A549 (cell line): ENCODE measurements around the gene PXK. TPM values are rescaled to one million over a fixed set of nuclear protein-coding genes. Genes with fewer than 3 reads are reported as not detected.

Source experiments
- ATAC-seq, 2 experiments: fragments of 200-7000 bp in 1 of 2; fragments of >200 bp in 1 of 2; cut with Nextera tagmentation in 1 of 2; cut with Tn5 transposase in 1 of 2; 3 replicates each; pipeline versions ENCODE4 v1.8.0 to v1.9.1; 2018 to 2020; ENCODE audit warnings: mild to moderate bottlenecking in 1 of 2, moderate library complexity in 1 of 2
- CTCF ChIA-PET: fragments of 300-600 bp; sonication (Branson Sonifier 250); formaldehyde crosslinking; extraction: SDS; loops from one replicate; lab custom pipeline; 2021; ENCODE audit warnings: antibody characterized with exemption, inconsistent platforms; lab: Yijun Ruan, JAX
- POLR2A ChIA-PET: fragments of 350-600 bp; formaldehyde crosslinking; extraction: SDS; loops from one replicate; lab custom pipeline; 2021; ENCODE audit warnings: antibody characterized with exemption, inconsistent platforms; lab: Yijun Ruan, JAX
- DNase-seq, 2 experiments: peaks; one replicate each; pipeline versions ENCODE4 v3.0.0 to v3.0.0-alpha.2; 2011 to 2016; ENCODE audit warnings: low read depth in 1 of 2, low spot score in 1 of 2
- FAIRE-seq: peaks from 2 replicates; lab custom pipeline; 2011; peaks lifted over from hg19 to GRCh38; lab: Jason Lieb, UNC
- H3K27ac ChIP-seq, 2 experiments: fragments of >200 bp; sonication (Bioruptor Twin); formaldehyde crosslinking; 3 replicates each; pipeline ENCODE4 v1.5.1; 2016 to 2017
- H3K4me1 ChIP-seq: fragments of >200 bp; sonication (Bioruptor Twin); formaldehyde crosslinking; 3 replicates; pipeline ENCODE4 v1.6.1; 2016
- H3K4me2 ChIP-seq: fragments of >200 bp; sonication (Bioruptor Twin); formaldehyde crosslinking; 3 replicates; pipeline ENCODE4 v1.6.1; 2016
- H3K4me3 ChIP-seq: fragments of >200 bp; sonication (Bioruptor Twin); formaldehyde crosslinking; 3 replicates; pipeline ENCODE4 v1.5.1; 2016
- H3K9me3 ChIP-seq: fragments of >200 bp; sonication (Bioruptor Twin); formaldehyde crosslinking; 3 replicates; pipeline ENCODE4 v1.6.1; 2016
- ATOH8 ChIP-seq: fragments of 250-450 bp; sonication (Bioruptor Pico); IDR thresholded peaks from 2 replicates; pipeline ENCODE4 v1.5.0; 2020; ENCODE audit warnings: low read depth, mild to moderate bottlenecking, moderate library complexity
- BHLHE40 ChIP-seq: IDR thresholded peaks from 2 replicates; pipeline ENCODE4 v1.6.1; 2012; ENCODE audit warnings: low read depth, low read length, inconsistent platforms
- CBX2 ChIP-seq: fragments of 200-600 bp; sonication (generic); IDR thresholded peaks from 2 replicates; pipeline ENCODE4 v1.6.1; 2016; ENCODE audit warnings: low read depth, mild to moderate bottlenecking, borderline replicate concordance
- CEBPB ChIP-seq, 2 experiments: fragments of >200 bp in 1 of 2; sonication (Bioruptor Twin) in 1 of 2; formaldehyde crosslinking in 1 of 2; IDR thresholded peaks; 2 replicates each; pipeline ENCODE4 v1.6.1; 2012 to 2016
- CTCF ChIP-seq: fragments of >200 bp; sonication (Bioruptor Twin); formaldehyde crosslinking; IDR thresholded peaks from 3 replicates; pipeline ENCODE4 v1.5.1; 2016
- E2F6 ChIP-seq: IDR thresholded peaks from 2 replicates; pipeline ENCODE4 v1.6.1; 2012; ENCODE audit warnings: low read depth, borderline replicate concordance
- EHF ChIP-seq: fragments of 250-450 bp; sonication (Bioruptor Pico); IDR thresholded peaks from 2 replicates; pipeline ENCODE4 v1.5.0; 2020; ENCODE audit warnings: mild to moderate bottlenecking
- EHMT2 ChIP-seq: fragments of 200-600 bp; sonication (generic); IDR thresholded peaks from 2 replicates; pipeline ENCODE4 v1.6.1; 2016; ENCODE audit warnings: antibody characterized with exemption, low read depth, mild to moderate bottlenecking, moderate library complexity
- ESRRA ChIP-seq: fragments of 150-350 bp; IDR thresholded peaks from 2 replicates; pipeline ENCODE4 v1.6.1; 2014; ENCODE audit warnings: mild to moderate bottlenecking, low read length, borderline replicate concordance
- FOSB ChIP-seq: fragments of 250-450 bp; sonication (Bioruptor Pico); IDR thresholded peaks from 2 replicates; pipeline ENCODE4 v1.5.0; 2020; ENCODE audit warnings: mild to moderate bottlenecking, moderate library complexity
- FOSL2 ChIP-seq, 2 experiments: fragments of 450-650 bp in 1 of 2; fragments of >200 bp in 1 of 2; sonication (Bioruptor Twin) in 1 of 2; formaldehyde crosslinking; IDR thresholded peaks; 2 replicates each; pipeline versions ENCODE4 v1.5.0 to v1.6.1; 2016 to 2020; ENCODE audit warnings: mild to moderate bottlenecking in 1 of 2, moderate library complexity in 1 of 2
- HES2 ChIP-seq: fragments of >200 bp; sonication (Bioruptor Twin); formaldehyde crosslinking; IDR thresholded peaks from 2 replicates; pipeline ENCODE4 v1.6.1; 2016
- HOXA7 ChIP-seq: fragments of 250-450 bp; sonication (Bioruptor Pico); IDR thresholded peaks from 2 replicates; pipeline ENCODE4 v1.5.0; 2020; ENCODE audit warnings: mild to moderate bottlenecking, moderate library complexity
- JUNB ChIP-seq: fragments of >200 bp; sonication (Bioruptor Twin); formaldehyde crosslinking; IDR thresholded peaks from 2 replicates; pipeline ENCODE4 v1.6.1; 2016
- KDM5A ChIP-seq: fragments of 200-600 bp; sonication (generic); IDR thresholded peaks from 2 replicates; pipeline ENCODE4 v1.6.1; 2016; ENCODE audit warnings: antibody characterized with exemption, mild to moderate bottlenecking
- MAFK ChIP-seq: fragments of 450-650 bp; IDR thresholded peaks from 2 replicates; pipeline ENCODE4 v1.6.1; 2014; ENCODE audit not compliant: partially characterized antibody
- MAX ChIP-seq: IDR thresholded peaks from 2 replicates; pipeline ENCODE4 v1.6.1; 2012
- MAZ ChIP-seq: fragments of 150-350 bp; IDR thresholded peaks from 2 replicates; pipeline ENCODE4 v1.6.1; 2014; ENCODE audit warnings: antibody characterized with exemption, low read depth, low read length, borderline replicate concordance
- MYC ChIP-seq: IDR thresholded peaks from 2 replicates; pipeline ENCODE4 v1.6.1; 2012; ENCODE audit warnings: mild to moderate bottlenecking, inconsistent platforms, low read length, improper control_type of control experiment, borderline replicate concordance
- PHF8 ChIP-seq: fragments of 200-600 bp; sonication (generic); IDR thresholded peaks from 2 replicates; pipeline ENCODE4 v1.6.1; 2016; ENCODE audit warnings: low read depth, mild to moderate bottlenecking, antibody characterized with exemption, moderate library complexity, borderline replicate concordance
- RAD21 ChIP-seq, 2 experiments: fragments of >200 bp in 1 of 2; sonication (Bioruptor Twin) in 1 of 2; formaldehyde crosslinking in 1 of 2; IDR thresholded peaks in 1 of 2; conservative IDR thresholded peaks in 1 of 2; 2 replicates in 1 of 2; 3 replicates in 1 of 2; pipeline ENCODE4 v1.6.1; 2012 to 2018; ENCODE audit warnings: inconsistent platforms in 1 of 2
- RNF2 ChIP-seq: fragments of 200-600 bp; sonication (generic); IDR thresholded peaks from 2 replicates; pipeline ENCODE4 v1.6.1; 2016; ENCODE audit warnings: low read depth, mild to moderate bottlenecking, antibody characterized with exemption, moderate library complexity, borderline replicate concordance
- SMC3 ChIP-seq: fragments of >200 bp; sonication (Bioruptor Twin); formaldehyde crosslinking; IDR thresholded peaks from 3 replicates; pipeline ENCODE4 v1.6.1; 2018; ENCODE audit warnings: inconsistent platforms
- TFCP2L1 ChIP-seq: fragments of 250-450 bp; sonication (Bioruptor Pico); IDR thresholded peaks from 2 replicates; pipeline ENCODE4 v1.5.0; 2021; ENCODE audit warnings: mild to moderate bottlenecking
- TP53 ChIP-seq: fragments of 250-450 bp; sonication (Bioruptor Pico); IDR thresholded peaks from 2 replicates; pipeline ENCODE4 v1.5.0; 2021; ENCODE audit warnings: mild to moderate bottlenecking, moderate library complexity
- USF2 ChIP-seq: fragments of 450-650 bp; IDR thresholded peaks from 2 replicates; pipeline ENCODE4 v1.6.1; 2014; ENCODE audit warnings: antibody characterized with exemption
- ZFP36 ChIP-seq: fragments of 450-650 bp; IDR thresholded peaks from 2 replicates; pipeline ENCODE4 v1.6.1; 2014; ENCODE audit warnings: borderline replicate concordance; ENCODE audit not compliant: partially characterized antibody
- ZNF302 ChIP-seq: fragments of 250-450 bp; sonication (Bioruptor Pico); IDR thresholded peaks from 2 replicates; pipeline ENCODE4 v1.9.0; 2021; ENCODE audit warnings: inconsistent platforms, mild to moderate bottlenecking, moderate library complexity
- ZSCAN20 ChIP-seq: fragments of 250-450 bp; sonication (Bioruptor Pico); IDR thresholded peaks from 2 replicates; pipeline ENCODE4 v1.8.0; 2022; ENCODE audit warnings: mild to moderate bottlenecking, moderate library complexity
- WGBS: methylation state at CpG from one replicate; pipeline ENCODE4 v1.1.6; 2017; ENCODE audit errors: missing lambda C conversion rate; 5-methylcytosine and 5-hydroxymethylcytosine counted together
- polyA plus RNA-seq, 4 experiments: library from polyadenylated mRNA; depleted of rRNA in 3 of 4; stranded (reverse); fragments of >200 nt; fragmentation: RNase III in 1 of 4; extraction: RNeasy Plus Mini Kit Qiagen cat#74134 plus additional on column Dnase treatment in 1 of 4; gene quantifications; 2 replicates in 3 of 4; 3 replicates in 1 of 4; pipeline ENCODE4 v1.2.3, GENCODE V29; 2011 to 2017

The PXK gene
- polyA plus RNA-seq, 2 of the 4 experiments (the other 2 are of a cell fraction): 4.4 to 10.5 TPM

- no peaks in the 10 kb centered on the region for H3K9me3 ChIP-seq
- ChIA-PET CTCF (interaction anchor here (0.6 to 4.8 kb wide), 9 partner anchors 9 to 131 kb away, joined by 3 to 34 read pairs (median 4); no protein-coding TSS in a partner anchor), POLR2A (no interaction called here)
- TF ChIP-seq ZFP36 (no peak), SMC3 (no peak), ATOH8 (no peak), FOSL2 (IDR thresholded peaks at IDR 0.05) (no peak), FOSL2 (CRISPR knock-in tag; IDR thresholded peaks at IDR 0.05) (no peak), BHLHE40 (no peak), EHMT2 (no peak), ZSCAN20 (CRISPR knock-in tag) (no peak), RNF2 (no peak), EHF (no peak), CEBPB (IDR thresholded peaks at IDR 0.05) (no peak), KDM5A (no peak)
- TF ChIP-seq, all 56 proteins: peak for 0
- WGBS: 82% methylated on average over 1 of the region's 1 CpG
- no peak for FAIRE-seq
- ATAC-seq: no peak
- peaks cover 16% of the 10 kb centered on the region for H3K4me1 ChIP-seq
- H3K4me3 ChIP-seq: no peak overlapping the region
- peak overlapping the region; percentile 91; the same call in 2 of the 3 replicates for H3K4me2 ChIP-seq
- DNase-seq: no peak
- H3K27ac ChIP-seq: no peak overlapping the region
These were observed 24.0 kb upstream of the PXK start for GRCh38 chr3:58308728-58309127.

- no peak for DNase-seq
- H3K4me3 ChIP-seq: no peak overlapping the region
- H3K4me2 ChIP-seq: no peak overlapping the region
- 97% methylated on average over 2 of the region's 2 CpGs for WGBS
- POLR2A ChIA-PET: interaction anchor here (3.0 kb wide), 1 partner anchor 11 kb away, joined by 12 read pairs; the partner anchor contains the start of genes HTD2 and RPP14
- H3K9me3 ChIP-seq: no peaks in the 10 kb centered on the region
- CTCF ChIA-PET: interaction anchor here (1.0 to 4.3 kb wide), 3 partner anchors 11 to 146 kb away, joined by 3 to 34 read pairs (median 4); partner anchors contain the start of genes HTD2 and RPP14
- no peak overlapping the region for H3K27ac ChIP-seq
- no peak for TF ChIP-seq MAX
- no peak for TF ChIP-seq PHF8
- TF ChIP-seq CBX2: no peak
- no peak for TF ChIP-seq HOXA7 (CRISPR knock-in tag)
- no peak for TF ChIP-seq JUNB
- TF ChIP-seq TP53 (CRISPR knock-in tag): no peak
- no peak for TF ChIP-seq E2F6
- TF ChIP-seq ZNF302 (CRISPR knock-in tag): no peak
- TF ChIP-seq ZSCAN20 (CRISPR knock-in tag): no peak
- TF ChIP-seq USF2: no peak
- no peak for TF ChIP-seq HES2
- no peak for TF ChIP-seq MAZ
- TF ChIP-seq FOSB (CRISPR knock-in tag): no peak
- no peak for TF ChIP-seq ESRRA
- TF ChIP-seq TFCP2L1 (CRISPR knock-in tag): no peak
- no peak for TF ChIP-seq MAFK
- TF ChIP-seq RAD21 (conservative IDR thresholded peaks at IDR 0.05 in 1 of 2, IDR thresholded peaks at IDR 0.05 in 1 of 2): no peak
- TF ChIP-seq CTCF: no peak
- TF ChIP-seq MYC: no peak
- TF ChIP-seq EHF: no peak
- ATAC-seq: no peak
- FAIRE-seq: no peak
- no peaks in the 10 kb centered on the region for H3K4me1 ChIP-seq
These were observed 14.9 kb upstream of the PXK start for GRCh38 chr3:58317811-58318210.
